ENCODE data around the gene PODN.

PODN gene

DNA sequence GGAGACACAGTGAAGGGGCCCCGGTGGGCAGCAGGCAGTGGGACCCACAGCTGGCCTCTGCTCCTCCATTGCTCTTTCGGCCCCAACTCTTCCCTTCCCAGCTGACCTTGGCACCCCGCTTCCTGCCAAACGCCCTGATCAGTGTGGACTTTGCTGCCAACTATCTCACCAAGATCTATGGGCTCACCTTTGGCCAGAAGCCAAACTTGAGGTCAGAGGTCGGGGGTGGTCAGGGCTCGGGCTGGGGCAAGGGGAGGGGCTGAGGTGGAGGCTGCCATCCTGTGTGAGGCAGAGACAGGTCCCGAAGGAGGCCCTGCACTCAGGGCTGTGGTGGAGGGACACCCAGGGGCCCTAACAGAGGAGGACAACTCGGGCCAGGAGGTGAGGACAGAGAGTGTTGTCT lies 13.7 kb downstream of the PODN start:
- DNase-seq (ENCODE audit: low spot score), result no peak
- in situ Hi-C loops (cut with MboI; ENCODE audit: low sequenced_read_pairs, unreplicated experiment), result no loop called here
- TF ChIP-seq, protein P1, sequence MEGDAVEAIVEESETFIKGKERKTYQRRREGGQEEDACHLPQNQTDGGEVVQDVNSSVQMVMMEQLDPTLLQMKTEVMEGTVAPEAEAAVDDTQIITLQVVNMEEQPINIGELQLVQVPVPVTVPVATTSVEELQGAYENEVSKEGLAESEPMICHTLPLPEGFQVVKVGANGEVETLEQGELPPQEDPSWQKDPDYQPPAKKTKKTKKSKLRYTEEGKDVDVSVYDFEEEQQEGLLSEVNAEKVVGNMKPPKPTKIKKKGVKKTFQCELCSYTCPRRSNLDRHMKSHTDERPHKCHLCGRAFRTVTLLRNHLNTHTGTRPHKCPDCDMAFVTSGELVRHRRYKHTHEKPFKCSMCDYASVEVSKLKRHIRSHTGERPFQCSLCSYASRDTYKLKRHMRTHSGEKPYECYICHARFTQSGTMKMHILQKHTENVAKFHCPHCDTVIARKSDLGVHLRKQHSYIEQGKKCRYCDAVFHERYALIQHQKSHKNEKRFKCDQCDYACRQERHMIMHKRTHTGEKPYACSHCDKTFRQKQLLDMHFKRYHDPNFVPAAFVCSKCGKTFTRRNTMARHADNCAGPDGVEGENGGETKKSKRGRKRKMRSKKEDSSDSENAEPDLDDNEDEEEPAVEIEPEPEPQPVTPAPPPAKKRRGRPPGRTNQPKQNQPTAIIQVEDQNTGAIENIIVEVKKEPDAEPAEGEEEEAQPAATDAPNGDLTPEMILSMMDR (IDR thresholded peaks at IDR 0.05; ENCODE audit: borderline replicate concordance, control extremely low read depth, extremely low read depth, insufficient read depth, missing control alignments), result no peak

DNA sequence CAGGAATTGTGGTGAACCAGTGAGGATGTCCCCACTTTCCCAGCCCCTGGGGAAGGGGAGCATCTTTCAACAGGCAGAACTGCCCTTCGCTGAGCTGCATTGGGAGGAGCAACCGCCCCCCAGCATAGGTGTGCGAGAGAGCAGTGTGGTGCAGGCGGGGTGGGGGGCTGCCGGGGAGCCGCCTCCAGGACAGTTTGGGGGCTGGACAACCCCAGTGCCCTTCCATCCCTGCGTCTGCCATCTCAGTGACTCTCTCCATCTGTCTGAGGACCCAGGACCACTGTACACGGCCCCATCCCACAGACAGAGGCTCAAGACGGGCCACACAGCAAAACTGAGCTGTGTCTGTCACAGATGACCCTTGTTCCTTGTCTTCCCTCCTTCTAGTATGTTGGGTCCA lies 14.2 kb downstream of the PODN start:
- TF ChIP-seq, protein P1 (IDR thresholded peaks at IDR 0.05; ENCODE audit: borderline replicate concordance, control extremely low read depth, extremely low read depth, insufficient read depth, missing control alignments), result no peak
- in situ Hi-C loops (cut with MboI; ENCODE audit: low sequenced_read_pairs, unreplicated experiment), result no loop called here
- DNase-seq (ENCODE audit: low spot score), result no peak

DNA sequence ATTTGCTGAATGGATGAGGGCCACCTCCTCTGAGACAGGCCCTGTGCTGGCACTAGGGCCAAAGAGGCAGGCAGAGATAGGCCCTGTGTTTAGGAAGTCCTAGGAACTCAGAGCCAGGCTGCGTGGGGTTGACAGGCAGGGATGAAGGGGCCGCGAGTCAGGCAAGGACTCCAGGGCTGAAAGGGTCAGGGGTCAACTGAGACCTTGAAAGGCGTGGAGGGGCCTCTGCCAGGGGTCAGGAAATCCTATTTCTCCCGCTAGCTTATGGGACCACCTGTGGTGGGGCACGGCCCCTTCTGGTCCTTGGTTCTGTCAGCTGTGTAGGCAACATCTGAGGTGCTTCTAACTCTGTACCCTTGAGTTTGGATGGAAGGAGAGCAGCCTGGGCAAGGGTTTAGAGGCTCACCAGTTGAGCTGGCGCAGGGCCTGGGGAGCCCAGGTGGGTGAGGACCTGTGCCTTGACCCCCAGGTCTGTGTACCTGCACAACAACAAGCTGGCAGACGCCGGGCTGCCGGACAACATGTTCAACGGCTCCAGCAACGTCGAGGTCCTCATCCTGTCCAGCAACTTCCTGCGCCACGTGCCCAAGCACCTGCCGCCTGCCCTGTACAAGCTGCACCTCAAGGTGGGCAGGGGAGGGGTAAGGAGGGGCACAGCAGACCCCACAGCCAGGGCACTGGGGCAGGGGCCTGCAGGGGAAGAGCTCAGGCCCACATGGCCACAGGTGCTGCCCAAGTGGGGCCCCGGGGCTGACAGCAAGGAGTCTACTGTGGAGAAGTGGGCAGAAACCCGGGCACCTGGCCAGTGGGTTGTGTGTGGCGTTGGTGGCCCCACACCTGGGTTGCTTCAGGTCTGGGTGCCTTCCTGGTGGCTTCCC lies 14.9 kb downstream of the PODN start:
- no peak for DNase-seq (ENCODE audit: low spot score)
- TF ChIP-seq, protein P1 (IDR thresholded peaks at IDR 0.05; ENCODE audit: borderline replicate concordance, control extremely low read depth, extremely low read depth, insufficient read depth, missing control alignments), result no peak
- in situ Hi-C loops (cut with MboI; ENCODE audit: low sequenced_read_pairs, unreplicated experiment), result no loop called here

DNA sequence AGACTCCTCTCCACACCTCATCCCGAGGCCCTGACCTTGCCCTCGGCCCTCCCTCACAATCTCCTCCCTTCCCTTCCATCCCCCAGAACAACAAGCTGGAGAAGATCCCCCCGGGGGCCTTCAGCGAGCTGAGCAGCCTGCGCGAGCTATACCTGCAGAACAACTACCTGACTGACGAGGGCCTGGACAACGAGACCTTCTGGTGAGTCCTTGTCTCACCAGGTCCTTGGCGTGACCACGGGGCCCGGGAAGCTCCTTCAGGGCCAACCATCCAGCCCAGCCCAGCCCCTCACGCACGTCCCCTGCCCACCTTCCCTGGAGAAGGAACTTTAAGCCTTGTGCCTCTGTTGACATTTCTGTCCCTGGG lies 15.6 kb downstream of the PODN start:
- in situ Hi-C loops (cut with MboI; ENCODE audit: low sequenced_read_pairs, unreplicated experiment), result no loop called here
- no peak for DNase-seq (ENCODE audit: low spot score)
- TF ChIP-seq, protein P1 (IDR thresholded peaks at IDR 0.05; ENCODE audit: borderline replicate concordance, control extremely low read depth, extremely low read depth, insufficient read depth, missing control alignments), result no peak

DNA sequence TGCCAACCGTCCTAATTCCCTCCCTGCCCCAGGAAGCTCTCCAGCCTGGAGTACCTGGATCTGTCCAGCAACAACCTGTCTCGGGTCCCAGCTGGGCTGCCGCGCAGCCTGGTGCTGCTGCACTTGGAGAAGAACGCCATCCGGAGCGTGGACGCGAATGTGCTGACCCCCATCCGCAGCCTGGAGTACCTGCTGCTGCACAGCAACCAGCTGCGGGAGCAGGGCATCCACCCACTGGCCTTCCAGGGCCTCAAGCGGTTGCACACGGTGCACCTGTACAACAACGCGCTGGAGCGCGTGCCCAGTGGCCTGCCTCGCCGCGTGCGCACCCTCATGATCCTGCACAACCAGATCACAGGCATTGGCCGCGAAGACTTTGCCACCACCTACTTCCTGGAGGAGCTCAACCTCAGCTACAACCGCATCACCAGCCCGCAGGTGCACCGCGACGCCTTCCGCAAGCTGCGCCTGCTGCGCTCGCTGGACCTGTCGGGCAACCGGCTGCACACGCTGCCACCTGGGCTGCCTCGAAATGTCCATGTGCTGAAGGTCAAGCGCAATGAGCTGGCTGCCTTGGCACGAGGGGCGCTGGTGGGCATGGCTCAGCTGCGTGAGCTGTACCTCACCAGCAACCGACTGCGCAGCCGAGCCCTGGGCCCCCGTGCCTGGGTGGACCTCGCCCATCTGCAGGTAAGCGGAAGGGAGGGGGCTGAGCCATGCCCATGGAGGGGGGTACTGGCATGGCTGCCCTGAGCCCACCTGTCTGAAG lies 16.5 kb downstream of the PODN start:
- TF ChIP-seq, protein P1 (IDR thresholded peaks at IDR 0.05; ENCODE audit: borderline replicate concordance, control extremely low read depth, extremely low read depth, insufficient read depth, missing control alignments), result no peak
- DNase-seq (ENCODE audit: low spot score), result no peak

DNA sequence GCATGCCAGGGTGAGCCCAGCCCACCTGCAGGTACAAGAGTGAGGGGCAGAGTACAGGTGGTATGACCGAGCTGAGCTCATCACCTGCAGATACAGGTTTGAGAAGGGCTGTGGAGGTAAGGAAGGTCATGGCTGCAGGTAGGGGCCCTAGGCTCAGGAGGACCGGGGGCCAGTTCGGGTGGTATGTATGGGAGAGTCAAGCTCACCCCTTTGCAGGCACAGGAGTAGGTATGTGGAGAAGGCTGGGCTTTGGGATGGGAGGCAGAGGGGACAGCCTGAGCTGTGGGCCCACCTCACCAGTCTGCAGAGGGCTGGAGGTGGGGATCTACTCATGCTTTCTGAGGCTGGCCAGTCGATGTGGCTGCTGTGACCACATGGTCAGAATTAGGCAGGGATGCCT lies 17.2 kb downstream of the PODN start:
- in situ Hi-C loops (cut with MboI; ENCODE audit: low sequenced_read_pairs, unreplicated experiment), result no loop called here
- no peak for DNase-seq (ENCODE audit: low spot score)
- TF ChIP-seq, protein P1 (IDR thresholded peaks at IDR 0.05; ENCODE audit: borderline replicate concordance, control extremely low read depth, extremely low read depth, insufficient read depth, missing control alignments), result no peak

More for the DNA sequence above, 16.5 kb downstream of the PODN start:
- in situ Hi-C loops (cut with MboI; ENCODE audit: low sequenced_read_pairs, unreplicated experiment), result no loop called here
